Body of pancreas (tissue), 4 donors: ENCODE results near the gene ADTRP.

Experiments
- CTCF ChIP-seq, 7 experiments: fragments of 450-650 bp in 4 of 7; fragments of 200-600 bp in 3 of 7; sonication (generic) in 3 of 7; IDR thresholded peaks; one replicate each; pipeline ENCODE4 v1.5.1; 2016 to 2019; ENCODE audit warnings: antibody characterized with exemption in 7 of 7
- POLR2A ChIP-seq, 3 donors: fragments of 450-650 bp; IDR thresholded peaks; one replicate each; pipeline ENCODE4 v1.6.1; 2016; ENCODE audit warnings: antibody characterized with exemption in 3 of 3, mild to moderate bottlenecking in 2 of 3

GRCh38 chr6:11785774-11786579 lies 7.4 kb upstream of the ADTRP start:
- TF ChIP-seq CTCF (IDR thresholded peaks at IDR 0.05) (no peak), POLR2A (IDR thresholded peaks at IDR 0.05) (no peak)
